ENCODE measurements around the gene ERCC6L.

The ERCC6L gene

GRCh38 chrX:72238721-72239475 is at the start of gene ERCC6L:
Gene ERCC6L, minus strand, starts transcription at chrX:72239027. Its CDS starts 116 bp downstream, at chrX:72238911.
- peak; percentile 89 for DNase-seq

- DNase-seq: no peak
These were observed 43.5 kb upstream of the ERCC6L start for GRCh38 chrX:72282302-72282701.

DNA sequence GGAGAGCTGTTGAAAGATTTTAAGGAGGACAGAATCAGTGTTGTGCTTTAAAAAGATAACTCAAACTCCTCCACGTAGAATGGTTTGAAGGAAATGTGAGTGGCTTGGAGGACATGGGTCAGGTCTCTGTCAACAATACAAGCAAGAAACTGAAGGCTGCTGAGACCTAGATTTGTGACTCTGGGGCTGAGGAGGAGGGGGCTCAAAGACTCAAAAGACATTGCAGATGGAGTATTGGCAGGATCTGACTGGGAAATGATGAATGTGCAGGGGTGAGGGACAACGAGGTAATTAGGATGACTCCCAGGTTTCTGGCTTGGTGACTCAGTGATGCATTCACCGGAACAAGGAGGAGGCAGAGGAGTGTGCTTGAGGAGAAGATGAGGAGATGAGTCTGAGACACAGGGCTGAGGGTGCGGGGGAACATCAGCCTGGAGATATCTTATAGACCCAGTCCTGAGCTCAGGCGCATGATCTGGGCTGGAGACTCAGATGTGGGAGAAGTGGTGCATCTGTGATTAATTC is 41.6 kb upstream of the ERCC6L start:
- DNase-seq: no peak

GRCh38 chrX:72276478-72276953 is 37.7 kb upstream of the ERCC6L start:
- DNase-seq: no peak

- peak; percentile 41 for DNase-seq
These were observed 35.7 kb upstream of the ERCC6L start for GRCh38 chrX:72274526-72274925.

GRCh38 chrX:72273718-72274117 is 34.9 kb upstream of the ERCC6L start:
- DNase-seq: no peak

- no peak for DNase-seq
These were observed 34.0 kb upstream of the ERCC6L start for GRCh38 chrX:72272868-72273267.

- DNase-seq: no peak
These were observed 33.0 kb upstream of the ERCC6L start for GRCh38 chrX:72271812-72272211.

DNA sequence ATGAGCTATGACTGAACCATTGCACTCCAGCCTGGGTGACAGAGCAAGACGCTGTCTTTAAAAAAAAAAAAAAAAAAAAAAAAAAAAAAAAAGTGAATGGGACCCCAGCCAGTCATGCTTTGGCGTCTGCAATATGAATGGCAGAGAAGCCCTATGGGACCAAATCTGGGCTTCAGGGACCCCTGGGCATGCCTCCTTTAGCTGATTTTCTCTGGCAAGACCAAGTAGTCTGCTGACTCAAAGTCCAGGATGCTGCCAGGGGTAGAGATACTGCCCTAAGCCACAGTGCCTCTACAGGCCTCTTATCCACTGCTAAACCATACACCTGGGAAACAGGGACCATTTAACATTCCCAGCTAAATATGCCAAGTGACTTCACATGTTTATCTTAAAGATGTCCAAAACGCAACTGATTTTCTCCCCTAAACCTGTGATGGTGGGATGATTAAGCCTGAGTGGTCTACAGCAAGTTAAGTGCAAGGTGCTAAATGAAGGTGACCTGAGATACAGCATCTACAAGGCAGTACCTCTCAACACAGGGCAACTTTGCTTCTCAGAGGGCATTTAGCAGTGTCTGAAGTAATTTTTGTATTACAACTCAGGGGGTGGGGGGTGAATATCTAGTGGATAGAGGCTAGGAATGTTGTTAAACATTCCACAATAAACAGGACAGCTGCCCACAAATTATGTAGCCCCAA is 32.4 kb upstream of the ERCC6L start:
- no peak for DNase-seq

GRCh38 chrX:72270316-72270866 is 31.6 kb upstream of the ERCC6L start:
- DNase-seq: no peak

- no peak for DNase-seq
These were observed 30.9 kb upstream of the ERCC6L start for GRCh38 chrX:72269671-72270251.

- DNase-seq: no peak
These were observed 30.0 kb upstream of the ERCC6L start for GRCh38 chrX:72268597-72269365.

DNA sequence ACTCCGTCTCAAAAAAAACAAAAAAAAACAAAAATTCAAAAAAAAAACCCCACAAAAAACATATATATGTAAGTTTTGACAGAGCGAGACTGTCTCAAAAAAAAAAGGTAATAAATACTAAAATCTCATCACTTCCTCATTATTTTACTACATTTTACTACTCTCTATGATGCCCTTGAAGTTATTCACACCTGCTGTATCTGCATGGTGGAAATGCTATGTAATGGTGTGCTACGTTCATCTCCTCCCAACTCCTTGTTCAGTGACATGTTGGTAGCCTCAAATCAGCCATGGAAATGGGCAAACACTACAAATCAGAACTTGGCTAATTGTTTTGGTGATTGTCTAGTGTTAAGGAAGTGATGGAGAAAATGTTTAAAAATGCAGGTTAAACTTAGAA is 26.4 kb upstream of the ERCC6L start:
- DNase-seq: no peak

- DNase-seq: no peak
These were observed 23.2 kb upstream of the ERCC6L start for GRCh38 chrX:72262077-72262476.

DNA sequence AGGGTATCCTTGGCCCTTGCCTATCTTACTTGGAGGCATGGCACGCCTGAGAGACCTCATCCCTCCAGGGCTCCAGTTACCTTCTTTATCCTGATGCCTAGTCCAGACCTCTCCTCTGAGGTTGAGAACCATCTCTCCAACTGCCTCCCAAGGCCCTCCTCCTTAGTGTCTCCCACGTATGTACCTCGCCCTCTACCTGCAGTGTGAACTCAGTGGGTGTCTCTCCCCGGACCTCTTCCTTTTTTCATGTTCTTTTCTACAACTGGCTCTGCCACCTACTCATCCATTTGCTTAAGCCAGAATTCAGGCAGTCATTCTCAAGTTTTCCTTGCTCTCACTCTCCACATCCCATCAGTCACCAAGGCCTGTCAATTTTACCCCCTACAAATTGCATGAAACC is 21.6 kb upstream of the ERCC6L start:
- no peak for DNase-seq

- DNase-seq: no peak
These were observed 19.3 kb upstream of the ERCC6L start for GRCh38 chrX:72258174-72258573.

DNA sequence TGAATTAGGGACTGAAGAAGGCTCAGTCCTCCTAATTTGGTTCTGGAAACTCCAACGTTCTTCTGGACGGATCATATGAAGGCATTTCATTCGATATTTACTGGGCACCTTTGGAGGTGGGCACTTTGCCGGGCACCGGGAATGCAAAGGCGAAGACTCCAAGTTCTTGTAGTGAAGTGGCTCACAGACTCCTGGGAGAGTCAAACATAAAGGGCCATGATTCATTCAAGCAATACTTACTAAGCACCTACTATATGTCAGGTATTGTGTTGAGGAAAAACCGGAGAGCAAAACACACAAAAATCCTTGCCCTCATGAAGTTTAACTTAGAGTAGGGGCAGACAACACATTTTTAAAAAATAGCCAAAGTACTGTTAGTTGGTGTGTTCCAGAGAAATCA is 17.0 kb upstream of the ERCC6L start:
- DNase-seq: no peak

- no peak for DNase-seq
These were observed 16.6 kb upstream of the ERCC6L start for GRCh38 chrX:72255445-72255844.

GRCh38 chrX:72254816-72255215 is 16.0 kb upstream of the ERCC6L start:
- DNase-seq: no peak

DNA sequence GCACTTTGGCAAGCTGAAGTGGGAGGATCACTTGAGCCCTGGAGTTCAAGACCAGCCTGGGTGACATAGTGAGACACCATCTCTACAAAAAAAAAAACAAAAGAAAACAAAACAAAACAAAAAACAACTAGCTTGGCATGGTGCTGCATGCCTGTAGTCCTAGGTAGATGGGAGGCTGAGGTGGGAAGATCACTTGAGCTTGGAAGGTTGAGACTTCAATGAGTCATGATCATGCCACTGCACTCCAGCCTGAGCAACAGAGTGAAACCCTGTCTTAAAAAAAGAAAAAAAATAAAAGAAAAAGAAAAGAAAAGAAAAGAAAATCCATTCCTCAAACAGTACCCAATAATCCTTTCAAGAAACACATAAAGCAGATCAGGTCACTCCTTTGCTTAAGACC is 14.9 kb upstream of the ERCC6L start:
- DNase-seq: no peak

DNA sequence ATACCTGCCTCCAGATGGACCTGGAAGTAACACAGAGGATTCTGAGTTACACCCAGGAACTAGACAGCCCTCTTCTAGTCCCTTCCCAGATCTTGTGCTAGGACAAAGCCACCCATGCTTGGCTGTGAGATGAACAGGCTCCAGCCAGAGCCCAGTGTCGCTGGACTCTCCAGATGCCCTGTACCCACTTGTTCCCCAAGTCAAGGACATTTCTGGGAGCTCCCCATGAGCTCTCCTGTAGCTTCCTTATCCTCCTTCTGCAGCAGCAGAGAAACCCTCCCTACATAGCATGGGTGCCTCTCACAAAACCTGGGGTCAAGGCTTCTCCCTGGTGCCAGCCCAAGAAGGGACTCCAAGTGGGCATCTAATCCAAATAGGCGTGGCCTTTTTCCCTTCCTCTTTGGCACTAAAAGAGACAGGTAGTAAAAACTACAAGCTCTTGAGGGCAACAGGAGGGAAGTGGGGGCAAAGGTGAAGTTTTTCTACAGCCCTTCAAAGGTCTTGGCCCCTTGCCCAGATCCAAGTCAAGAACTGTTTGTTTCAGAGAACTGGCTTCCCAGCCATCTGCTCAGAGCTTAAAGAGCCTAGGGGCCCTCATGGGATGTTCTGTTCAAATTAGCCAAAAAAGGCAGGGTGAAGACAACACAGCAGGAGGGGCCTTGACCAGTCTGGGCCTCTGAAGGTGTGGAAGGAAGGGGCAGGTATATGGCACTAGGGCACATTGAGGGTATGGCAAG is 8.5 kb upstream of the ERCC6L start:
- DNase-seq: no peak
